ENCODE measurements around the gene GPATCH4.

DNA sequence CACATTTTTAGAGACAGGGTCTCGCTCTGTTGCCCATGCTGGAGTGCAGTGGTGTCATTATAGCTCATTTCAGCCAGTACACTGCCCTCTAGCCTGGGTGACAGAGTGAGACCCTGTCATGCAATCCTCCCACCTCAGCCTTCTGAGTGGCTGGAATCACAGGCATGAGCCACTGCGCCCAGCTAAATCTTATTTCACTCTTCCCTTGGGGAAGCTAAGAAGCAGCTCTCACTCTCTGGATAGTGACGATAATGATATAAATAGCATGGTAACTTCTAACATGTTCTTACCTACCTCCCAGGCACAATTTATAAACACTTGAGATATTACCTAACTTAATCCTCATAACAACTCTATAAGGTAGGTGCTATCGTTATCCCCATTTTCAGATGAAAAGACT, 53.8 kb downstream of the GPATCH4 start:
- no peak for TF ChIP-seq ZNF274 (IDR thresholded peaks at IDR 0.05; ENCODE audit: low read depth, low read length)
- TF ChIP-seq SUZ12 (IDR thresholded peaks at IDR 0.05; ENCODE audit: extremely low read depth, insufficient read depth, insufficient read length) = no peak
